ENCODE measurements around the gene CD68.
"Not testable (repeated sequence)": the region's sequence is repeated elsewhere in the genome, so short reads cannot be mapped to it uniquely, and the experiment has no call there.

CD68 gene

DNA sequence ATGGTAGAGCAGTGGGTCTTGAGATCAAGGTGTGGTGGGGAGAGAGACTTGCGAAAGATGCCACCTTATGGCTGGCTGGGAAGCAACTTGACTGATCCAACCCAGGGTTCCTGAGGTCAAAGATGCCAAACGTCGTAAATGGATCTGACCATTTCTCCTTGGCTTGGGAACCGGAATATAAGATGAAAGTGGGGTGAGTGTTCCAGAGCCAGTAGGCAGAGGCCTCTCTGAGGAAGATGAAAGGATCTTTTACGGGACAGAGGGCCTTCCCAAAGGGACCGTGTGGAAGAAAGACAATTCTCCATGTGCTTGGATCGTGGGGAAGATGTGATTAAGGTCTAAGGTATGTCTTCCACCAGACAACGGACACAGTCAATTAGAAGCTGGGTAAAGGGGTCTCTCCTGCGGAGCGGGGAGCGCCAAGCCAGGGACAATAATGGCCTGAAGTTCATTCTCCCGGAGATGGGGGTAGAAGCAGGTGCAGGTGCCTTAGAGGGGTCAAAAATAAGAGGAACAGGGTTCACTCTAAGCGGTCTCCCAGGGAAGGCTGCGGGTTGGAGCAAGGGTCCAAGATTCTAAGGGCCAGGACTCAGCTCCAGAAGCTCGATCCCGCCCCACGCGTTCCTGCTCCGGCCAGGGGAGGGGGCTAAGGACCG lies 34.5 kb downstream of the CD68 start:
- H3K4me3 ChIP-seq (ENCODE audit: low read depth, low read length): peak overlapping the region; percentile 90
- in situ Hi-C loops (cut with HindIII; ENCODE audit: low sequenced_read_pairs): no loop called here
- DNase-seq (ENCODE audit: low read depth): no peak
- TF ChIP-seq, protein P1, sequence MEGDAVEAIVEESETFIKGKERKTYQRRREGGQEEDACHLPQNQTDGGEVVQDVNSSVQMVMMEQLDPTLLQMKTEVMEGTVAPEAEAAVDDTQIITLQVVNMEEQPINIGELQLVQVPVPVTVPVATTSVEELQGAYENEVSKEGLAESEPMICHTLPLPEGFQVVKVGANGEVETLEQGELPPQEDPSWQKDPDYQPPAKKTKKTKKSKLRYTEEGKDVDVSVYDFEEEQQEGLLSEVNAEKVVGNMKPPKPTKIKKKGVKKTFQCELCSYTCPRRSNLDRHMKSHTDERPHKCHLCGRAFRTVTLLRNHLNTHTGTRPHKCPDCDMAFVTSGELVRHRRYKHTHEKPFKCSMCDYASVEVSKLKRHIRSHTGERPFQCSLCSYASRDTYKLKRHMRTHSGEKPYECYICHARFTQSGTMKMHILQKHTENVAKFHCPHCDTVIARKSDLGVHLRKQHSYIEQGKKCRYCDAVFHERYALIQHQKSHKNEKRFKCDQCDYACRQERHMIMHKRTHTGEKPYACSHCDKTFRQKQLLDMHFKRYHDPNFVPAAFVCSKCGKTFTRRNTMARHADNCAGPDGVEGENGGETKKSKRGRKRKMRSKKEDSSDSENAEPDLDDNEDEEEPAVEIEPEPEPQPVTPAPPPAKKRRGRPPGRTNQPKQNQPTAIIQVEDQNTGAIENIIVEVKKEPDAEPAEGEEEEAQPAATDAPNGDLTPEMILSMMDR (IDR thresholded peaks at IDR 0.05; ENCODE audit: low read depth, low read length, missing control alignments): peak; percentile 5

DNA sequence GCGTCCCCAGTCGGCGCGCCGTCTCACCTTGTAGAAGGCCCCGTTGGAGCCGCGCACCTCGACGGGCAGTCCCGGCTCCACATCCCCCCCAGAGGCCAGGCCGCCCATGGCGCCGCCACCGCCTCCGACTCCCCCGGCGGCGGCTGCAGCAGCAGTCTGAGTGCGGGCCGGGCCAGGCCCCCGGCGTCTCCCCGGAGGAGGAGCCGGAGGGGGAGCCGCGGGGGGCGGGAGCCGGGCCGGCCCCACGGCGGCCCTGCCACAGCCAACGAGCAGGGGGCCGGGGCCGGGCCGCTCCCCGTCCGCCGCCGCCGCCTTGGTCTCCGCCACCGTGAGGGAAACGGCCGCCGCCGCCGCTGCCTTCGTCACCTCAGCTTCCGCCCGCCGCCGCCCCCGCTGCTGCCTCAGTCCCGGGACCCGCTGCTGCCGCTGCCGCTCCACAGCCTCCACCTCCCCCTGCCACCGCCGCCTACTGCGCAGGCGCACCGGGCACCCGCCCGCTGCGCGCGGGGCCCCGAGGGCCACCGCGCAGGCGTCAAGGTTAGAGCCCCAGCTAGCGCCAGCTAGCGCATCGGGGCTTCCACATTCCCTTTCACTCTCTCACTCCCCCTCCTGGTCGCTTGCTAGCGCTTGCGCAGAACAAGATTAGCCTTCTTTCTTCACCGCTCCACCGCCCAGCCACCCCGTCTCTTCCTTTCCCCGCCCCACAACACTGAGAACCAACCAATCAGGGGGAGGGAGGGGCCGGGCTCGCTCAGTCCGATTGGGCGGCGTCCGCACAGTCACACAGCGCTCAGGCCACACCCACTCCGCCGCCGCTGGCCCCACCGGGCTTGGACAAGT lies 35.2 kb downstream of the CD68 start, which contains the start of gene FXR2:
FXR2 (minus strand) TSS at position 473 of the 840 bp plus-strand sequence; CDS start at position 108, 365 bp downstream.
- DNase-seq (ENCODE audit: low read depth): peak; percentile 99
- peak within 1 kb of the TSS; percentile 90 for H3K4me3 ChIP-seq (ENCODE audit: low read depth, low read length)
- in situ Hi-C loops (cut with HindIII; ENCODE audit: low sequenced_read_pairs): no loop called here
- TF ChIP-seq, protein P1 (IDR thresholded peaks at IDR 0.05; ENCODE audit: low read depth, low read length, missing control alignments): peak; percentile 77

DNA sequence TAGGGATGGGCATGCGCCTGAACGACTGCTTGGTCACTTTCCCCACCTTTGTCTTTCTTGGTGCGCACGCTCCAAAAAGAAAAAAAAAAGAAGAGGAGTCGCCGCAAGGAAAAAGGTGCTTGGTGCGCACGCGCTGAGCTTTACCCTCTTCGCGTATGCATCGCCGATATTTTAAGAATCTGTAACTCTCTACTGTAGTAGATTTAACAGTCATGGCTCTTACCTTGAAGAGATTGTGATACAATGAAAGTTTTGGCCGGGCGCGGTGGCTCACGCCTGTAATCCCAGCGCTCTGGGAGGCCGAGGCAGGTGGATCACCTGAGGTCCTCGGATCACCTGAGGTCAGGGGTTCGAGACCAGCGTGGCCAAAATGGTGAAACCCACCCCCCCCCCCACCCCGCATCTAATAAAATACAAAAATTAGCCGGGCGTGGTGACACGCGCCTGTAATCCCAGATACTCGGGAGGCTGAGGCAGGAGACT lies 35.9 kb downstream of the CD68 start:
- peak overlapping the region; percentile 38 for H3K4me3 ChIP-seq (ENCODE audit: low read depth, low read length)
- TF ChIP-seq, protein P1 (IDR thresholded peaks at IDR 0.05; ENCODE audit: low read depth, low read length, missing control alignments): no peak
- in situ Hi-C loops (cut with HindIII; ENCODE audit: low sequenced_read_pairs): no loop called here
- no peak for DNase-seq (ENCODE audit: low read depth)

DNA sequence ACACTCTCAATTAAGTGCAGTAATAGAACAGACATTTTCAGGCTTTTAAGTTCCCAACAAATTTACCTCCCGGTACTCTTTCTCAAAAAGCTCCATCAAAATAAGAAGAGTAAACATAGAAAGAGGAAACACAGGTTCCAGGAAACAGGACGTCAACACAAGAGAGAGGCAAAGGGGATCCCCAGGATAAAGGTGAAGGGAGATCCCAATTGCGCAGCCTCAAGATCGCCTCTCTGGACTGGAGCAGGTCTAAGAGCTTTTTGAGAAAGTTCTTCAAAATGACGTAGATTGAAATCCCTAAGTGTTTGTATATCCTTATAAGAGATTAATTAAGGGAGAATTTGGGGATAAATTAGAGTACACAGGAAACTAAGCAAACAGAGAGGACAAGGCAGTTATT lies 39.2 kb downstream of the CD68 start:
- in situ Hi-C loops (cut with HindIII; ENCODE audit: low sequenced_read_pairs): no loop called here
- H3K4me3 ChIP-seq (ENCODE audit: low read depth, low read length): no peak overlapping the region
- DNase-seq (ENCODE audit: low read depth): no peak
- TF ChIP-seq, protein P1 (IDR thresholded peaks at IDR 0.05; ENCODE audit: low read depth, low read length, missing control alignments): no peak

DNA sequence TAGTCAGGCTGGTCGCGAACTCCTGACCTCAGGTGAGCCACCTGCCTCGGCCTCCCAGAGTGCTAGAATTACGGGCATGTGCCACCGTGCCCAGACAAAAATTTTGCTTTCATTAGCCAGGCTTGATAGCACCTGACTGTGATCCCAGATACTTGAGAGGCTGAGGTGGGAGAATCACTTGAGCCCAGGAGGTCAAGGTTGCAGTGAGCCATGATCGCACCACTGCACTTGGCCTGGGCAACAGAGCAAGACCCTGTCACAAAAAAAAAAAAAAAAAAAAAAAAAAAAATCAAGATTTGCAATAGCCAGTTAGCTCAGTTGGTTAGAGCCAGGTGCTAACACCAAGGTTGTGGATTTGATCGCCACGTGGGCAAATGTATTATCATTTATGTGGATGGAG lies 41.4 kb downstream of the CD68 start:
- TF ChIP-seq, protein P1 (IDR thresholded peaks at IDR 0.05; ENCODE audit: low read depth, low read length, missing control alignments): no peak
- in situ Hi-C loops (cut with HindIII; ENCODE audit: low sequenced_read_pairs): no loop called here

DNA sequence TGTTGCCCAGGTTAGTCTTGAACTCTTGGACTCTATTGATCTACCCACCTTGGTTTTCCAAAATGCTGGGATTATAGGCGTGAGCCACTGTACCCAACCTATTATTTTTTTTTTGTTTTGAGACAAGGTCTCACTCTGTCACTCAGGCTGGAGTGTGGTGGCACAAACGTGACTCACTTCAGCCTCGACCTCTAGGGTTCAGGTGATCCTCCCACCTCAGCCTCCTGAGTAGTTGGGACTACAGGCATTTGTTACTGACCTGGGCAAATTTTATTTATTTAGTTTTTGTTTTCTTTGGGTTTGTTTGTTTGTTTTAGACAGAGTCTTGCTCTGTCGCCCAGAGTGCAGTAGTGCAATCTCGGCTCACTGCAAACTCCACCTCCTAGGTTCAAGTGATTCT lies 44.2 kb downstream of the CD68 start:
- in situ Hi-C loops (cut with HindIII; ENCODE audit: low sequenced_read_pairs): no loop called here
- no peak for DNase-seq (ENCODE audit: low read depth)
- TF ChIP-seq, protein P1 (IDR thresholded peaks at IDR 0.05; ENCODE audit: low read depth, low read length, missing control alignments): no peak
- no peak overlapping the region for H3K4me3 ChIP-seq (ENCODE audit: low read depth, low read length)

More for the DNA sequence above, 41.4 kb downstream of the CD68 start:
- DNase-seq (ENCODE audit: low read depth): no peak
- no peak overlapping the region for H3K4me3 ChIP-seq (ENCODE audit: low read depth, low read length)

DNA sequence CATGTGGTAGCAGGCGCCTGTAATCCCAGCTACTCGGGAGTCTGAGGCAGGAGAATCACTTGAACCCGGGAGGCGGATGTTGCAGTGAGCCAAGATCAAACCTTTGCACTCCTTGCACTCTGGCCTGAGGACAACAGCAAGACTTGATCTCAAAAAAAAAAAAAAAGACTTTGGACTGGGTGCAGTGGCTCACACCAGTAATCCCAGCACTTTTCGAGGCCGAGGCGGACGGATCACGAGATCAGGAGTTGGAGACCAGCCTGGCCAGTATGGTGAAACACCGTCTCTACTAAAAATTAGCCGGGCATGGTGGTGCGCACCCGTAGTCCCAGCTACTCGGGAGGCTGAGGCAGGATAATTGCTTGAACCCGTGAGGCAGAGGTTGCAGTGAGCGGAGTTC lies 46.3 kb downstream of the CD68 start:
- DNase-seq (ENCODE audit: low read depth); H3K4me3 ChIP-seq (ENCODE audit: low read depth, low read length); in situ Hi-C loops (cut with HindIII; ENCODE audit: low sequenced_read_pairs): not testable (repeated sequence)

Data from astrocyte of the cerebellum (primary cell).